WERI-Rb-1 (cell line): ENCODE data around the gene WNT3.

Source experiments
- DNase-seq: peaks from one replicate; pipeline ENCODE4 v3.0.0-alpha.2; 2020
- H3K27ac ChIP-seq: fragments of 250-450 bp; sonication (Bioruptor Pico); 2 replicates; pipeline ENCODE4 v1.5.1; 2020; ENCODE audit warnings: mild to moderate bottlenecking, moderate library complexity
- H3K27me3 ChIP-seq: fragments of 250-450 bp; sonication (Bioruptor Pico); 2 replicates; pipeline ENCODE4 v1.5.1; 2021; ENCODE audit warnings: mild to moderate bottlenecking, low read depth, moderate library complexity; ENCODE audit not compliant: insufficient read depth, severe bottlenecking
- H3K36me3 ChIP-seq: fragments of 250-450 bp; sonication (Bioruptor Pico); 2 replicates; pipeline ENCODE4 v1.5.1; 2020; ENCODE audit warnings: mild to moderate bottlenecking, moderate library complexity
- H3K4me3 ChIP-seq: 2 replicates; pipeline ENCODE4 v1.5.1; 2011; ENCODE audit warnings: low read depth, mild to moderate bottlenecking, control low read depth, low read length
- H3K9me3 ChIP-seq: fragments of 250-450 bp; sonication (Bioruptor Pico); 2 replicates; pipeline ENCODE4 v1.5.1; 2021; ENCODE audit warnings: mild to moderate bottlenecking, moderate library complexity; ENCODE audit not compliant: severe bottlenecking
- CTCF ChIP-seq: IDR thresholded peaks from 2 replicates; pipeline ENCODE4 v1.5.1; 2011; ENCODE audit warnings: low read depth, mild to moderate bottlenecking, control low read depth, inconsistent platforms, low read length

The WNT3 gene

GRCh38 chr17:46751425-46751824 is 67.1 kb downstream of the WNT3 start:
- Histone ChIP-seq H3K27ac (no peak overlapping the region), H3K36me3 (peaks cover 68% of the 10 kb centered on the region), H3K4me3 (no peak overlapping the region), H3K9me3 (no peaks in the 10 kb centered on the region), H3K27me3 (no peaks in the 10 kb centered on the region)
- DNase-seq = no peak
- TF ChIP-seq CTCF = no peak

GRCh38 chr17:46745376-46745775 is 73.1 kb downstream of the WNT3 start:
- no peak for DNase-seq
- Histone ChIP-seq H3K27ac (no peak overlapping the region), H3K36me3 (peaks cover 28% of the 10 kb centered on the region), H3K27me3 (no peaks in the 10 kb centered on the region), H3K4me3 (no peak overlapping the region), H3K9me3 (no peaks in the 10 kb centered on the region)
- TF ChIP-seq CTCF = no peak

GRCh38 chr17:46744441-46744840 is 74.1 kb downstream of the WNT3 start:
- H3K36me3 ChIP-seq = peaks cover 19% of the 10 kb centered on the region
- no peak for DNase-seq
- no peak for TF ChIP-seq CTCF
- no peak overlapping the region for H3K4me3 ChIP-seq
- H3K9me3 ChIP-seq = no peaks in the 10 kb centered on the region
- no peak overlapping the region for H3K27ac ChIP-seq
- no peaks in the 10 kb centered on the region for H3K27me3 ChIP-seq

- TF ChIP-seq CTCF = no peak
- Histone ChIP-seq H3K27me3 (no peaks in the 10 kb centered on the region), H3K4me3 (no peak overlapping the region), H3K36me3 (peaks cover 14% of the 10 kb centered on the region), H3K27ac (no peak overlapping the region), H3K9me3 (no peaks in the 10 kb centered on the region)
- DNase-seq = no peak
Observed at GRCh38 chr17:46742565-46743270, 75.8 kb downstream of the WNT3 start.

- Histone ChIP-seq H3K4me3 (no peak overlapping the region), H3K36me3 (peaks cover 19% of the 10 kb centered on the region; the same call in 1 of the 2 replicates)
Observed at GRCh38 chr17:46741122-46741730, 77.3 kb downstream of the WNT3 start.

More at GRCh38 chr17:46741122-46741730, 77.3 kb downstream of the WNT3 start:
- no peak for TF ChIP-seq CTCF
- no peak for DNase-seq
- no peak overlapping the region for H3K27ac ChIP-seq
- no peaks in the 10 kb centered on the region for H3K27me3 ChIP-seq
- no peaks in the 10 kb centered on the region for H3K9me3 ChIP-seq
